ENCODE data around the gene CEBPG. TPM values are rescaled to one million over a fixed set of nuclear protein-coding genes. Genes with fewer than 3 reads are reported as not detected.

CEBPG gene
- total RNA-seq, 6 experiments from 2014 or later = 10.0 to 11.2 (median 10.4) TPM

- DNase-seq = no peak
- Mint-ChIP-seq H3K4me1 (ENCODE audit: low read depth) (no peaks in the 10 kb centered on the region; the same call in 1 of the 2 replicates), H3K36me3 (ENCODE audit: low read depth) (no peaks in the 10 kb centered on the region), H3K27ac (no peak overlapping the region), H3K9me3 (no peaks in the 10 kb centered on the region), H3K4me3 (no peak overlapping the region), H3K27me3 (ENCODE audit: insufficient read depth) (peaks cover 49% of the 10 kb centered on the region)
- TF ChIP-seq, protein P1, sequence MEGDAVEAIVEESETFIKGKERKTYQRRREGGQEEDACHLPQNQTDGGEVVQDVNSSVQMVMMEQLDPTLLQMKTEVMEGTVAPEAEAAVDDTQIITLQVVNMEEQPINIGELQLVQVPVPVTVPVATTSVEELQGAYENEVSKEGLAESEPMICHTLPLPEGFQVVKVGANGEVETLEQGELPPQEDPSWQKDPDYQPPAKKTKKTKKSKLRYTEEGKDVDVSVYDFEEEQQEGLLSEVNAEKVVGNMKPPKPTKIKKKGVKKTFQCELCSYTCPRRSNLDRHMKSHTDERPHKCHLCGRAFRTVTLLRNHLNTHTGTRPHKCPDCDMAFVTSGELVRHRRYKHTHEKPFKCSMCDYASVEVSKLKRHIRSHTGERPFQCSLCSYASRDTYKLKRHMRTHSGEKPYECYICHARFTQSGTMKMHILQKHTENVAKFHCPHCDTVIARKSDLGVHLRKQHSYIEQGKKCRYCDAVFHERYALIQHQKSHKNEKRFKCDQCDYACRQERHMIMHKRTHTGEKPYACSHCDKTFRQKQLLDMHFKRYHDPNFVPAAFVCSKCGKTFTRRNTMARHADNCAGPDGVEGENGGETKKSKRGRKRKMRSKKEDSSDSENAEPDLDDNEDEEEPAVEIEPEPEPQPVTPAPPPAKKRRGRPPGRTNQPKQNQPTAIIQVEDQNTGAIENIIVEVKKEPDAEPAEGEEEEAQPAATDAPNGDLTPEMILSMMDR (IDR thresholded peaks at IDR 0.05) = no peak
These were observed 28.3 kb upstream of the CEBPG start for GRCh38 chr19:33345163-33345562.

DNA sequence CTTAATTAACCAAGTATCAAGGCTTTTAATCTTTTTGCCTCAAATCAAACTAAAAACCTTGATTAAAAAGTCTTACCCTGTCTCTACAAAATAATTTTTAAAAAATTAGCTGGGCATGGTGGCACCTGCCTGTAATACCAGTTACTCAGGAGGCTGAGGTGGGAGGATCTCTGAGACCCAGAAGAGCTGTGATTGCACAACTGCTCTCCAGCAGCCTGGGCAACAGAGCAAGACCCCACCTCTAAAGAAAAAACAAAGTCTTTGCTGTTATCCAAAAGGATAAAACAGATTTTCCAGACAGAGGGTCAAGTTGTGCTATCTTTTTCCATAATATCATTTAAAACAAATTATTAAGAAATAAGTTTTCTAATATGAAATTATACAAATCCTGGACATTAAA is 26.8 kb upstream of the CEBPG start:
- no peaks in the 10 kb centered on the region for H3K36me3 Mint-ChIP-seq (ENCODE audit: low read depth)

DNA sequence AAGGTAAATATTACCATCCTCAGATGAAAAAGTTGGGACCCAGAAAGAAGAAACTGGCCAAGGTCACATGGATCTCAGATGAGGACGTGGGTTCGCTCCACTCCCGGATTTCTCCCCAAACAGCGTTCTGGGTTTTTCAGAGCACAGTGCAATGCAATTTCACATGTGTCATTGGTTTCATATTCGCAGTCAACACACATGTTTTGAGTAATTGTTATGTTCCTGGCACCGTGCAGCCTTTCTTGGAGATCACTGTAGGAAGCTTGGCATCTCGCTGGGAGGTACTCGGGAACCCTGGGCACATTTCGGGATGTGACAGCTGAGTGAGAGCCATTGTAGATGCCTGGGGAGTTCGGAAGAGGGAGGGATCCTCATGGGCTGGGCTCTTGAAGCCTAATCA is 26.2 kb upstream of the CEBPG start:
- H3K4me1 Mint-ChIP-seq (ENCODE audit: low read depth) = no peaks in the 10 kb centered on the region; the same call in 1 of the 2 replicates
- TF ChIP-seq, protein P1 (IDR thresholded peaks at IDR 0.05) = no peak
- no peak for DNase-seq
- no peak overlapping the region for H3K4me3 Mint-ChIP-seq
- H3K27ac Mint-ChIP-seq = no peak overlapping the region
- H3K27me3 Mint-ChIP-seq (ENCODE audit: insufficient read depth) = peaks cover 39% of the 10 kb centered on the region
- no peaks in the 10 kb centered on the region for H3K36me3 Mint-ChIP-seq (ENCODE audit: low read depth)
- H3K9me3 Mint-ChIP-seq = no peaks in the 10 kb centered on the region

More for the DNA sequence above, 26.8 kb upstream of the CEBPG start:
- no peak overlapping the region for H3K27ac Mint-ChIP-seq
- peaks cover 39% of the 10 kb centered on the region for H3K27me3 Mint-ChIP-seq (ENCODE audit: insufficient read depth)
- DNase-seq = no peak
- no peak overlapping the region for H3K4me3 Mint-ChIP-seq
- no peaks in the 10 kb centered on the region; the same call in 1 of the 2 replicates for H3K4me1 Mint-ChIP-seq (ENCODE audit: low read depth)
- no peaks in the 10 kb centered on the region for H3K9me3 Mint-ChIP-seq
- TF ChIP-seq, protein P1 (IDR thresholded peaks at IDR 0.05) = no peak

DNA sequence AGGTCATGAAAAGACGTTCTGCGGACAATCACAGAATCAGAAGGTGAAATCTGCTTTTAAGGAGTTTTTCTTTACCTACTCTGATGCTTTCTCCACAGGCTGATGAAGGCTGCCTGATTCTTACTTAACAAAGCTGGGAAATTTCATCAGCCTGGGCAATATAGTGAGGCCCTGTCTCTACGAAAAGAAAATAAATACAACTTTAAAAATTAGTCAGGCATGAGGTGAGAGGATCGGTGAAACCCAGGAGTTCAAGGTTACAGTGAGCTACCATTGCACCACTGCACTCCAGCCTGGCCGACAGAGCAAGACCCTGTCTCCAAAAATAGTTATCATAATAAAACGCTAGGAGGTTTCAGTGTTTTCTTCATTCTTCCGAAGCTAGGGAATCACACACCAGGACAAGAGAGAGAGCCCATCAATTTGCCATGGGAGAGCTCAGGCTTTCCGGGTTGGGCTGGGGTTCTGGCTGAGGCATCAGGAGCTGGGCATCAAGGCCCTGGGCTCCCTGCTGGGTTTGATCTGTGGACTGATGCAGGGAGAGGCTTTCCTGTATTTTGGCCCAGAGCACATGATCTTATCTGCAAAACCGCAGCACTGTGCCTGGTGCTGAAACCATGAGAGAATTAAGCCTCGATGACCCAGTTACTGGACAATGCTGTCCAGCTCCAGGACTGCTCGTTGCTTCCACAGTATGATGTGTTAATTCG is 25.1 kb upstream of the CEBPG start:
- H3K27me3 Mint-ChIP-seq (ENCODE audit: insufficient read depth) = peaks cover 36% of the 10 kb centered on the region
- no peaks in the 10 kb centered on the region for H3K36me3 Mint-ChIP-seq (ENCODE audit: low read depth)
- peak; percentile 39 for DNase-seq
- no peak overlapping the region for H3K27ac Mint-ChIP-seq
- TF ChIP-seq, protein P1 (IDR thresholded peaks at IDR 0.05) = no peak
- no peaks in the 10 kb centered on the region for H3K9me3 Mint-ChIP-seq
- no peak overlapping the region for H3K4me3 Mint-ChIP-seq
- H3K4me1 Mint-ChIP-seq (ENCODE audit: low read depth) = no peaks in the 10 kb centered on the region; the same call in 1 of the 2 replicates

GRCh38 chr19:33349319-33350289 is 23.9 kb upstream of the CEBPG start:
- Mint-ChIP-seq H3K4me3 (no peak overlapping the region), H3K27ac (no peak overlapping the region), H3K27me3 (ENCODE audit: insufficient read depth) (peaks cover 25% of the 10 kb centered on the region), H3K4me1 (ENCODE audit: low read depth) (no peaks in the 10 kb centered on the region; the same call in 1 of the 2 replicates), H3K9me3 (no peaks in the 10 kb centered on the region), H3K36me3 (ENCODE audit: low read depth) (no peaks in the 10 kb centered on the region)
- DNase-seq = no peak
- TF ChIP-seq, protein P1 (IDR thresholded peaks at IDR 0.05) = no peak
